GM12873 (cell line): Measurements from ENCODE around the gene ENKUR.

Source experiments
- TF ChIP-seq, protein P1 (sequence below): IDR thresholded peaks from 2 replicates; pipeline ENCODE4 v1.5.1; 2012; ENCODE audit warnings: low read depth, mild to moderate bottlenecking, moderate library complexity, low read length, control low read depth; ENCODE audit not compliant: insufficient read depth; ENCODE audit errors: missing control alignments

Gene ENKUR

GRCh38 chr10:25047088-25047487, 31.1 kb upstream of the ENKUR start:
- TF ChIP-seq, protein P1, sequence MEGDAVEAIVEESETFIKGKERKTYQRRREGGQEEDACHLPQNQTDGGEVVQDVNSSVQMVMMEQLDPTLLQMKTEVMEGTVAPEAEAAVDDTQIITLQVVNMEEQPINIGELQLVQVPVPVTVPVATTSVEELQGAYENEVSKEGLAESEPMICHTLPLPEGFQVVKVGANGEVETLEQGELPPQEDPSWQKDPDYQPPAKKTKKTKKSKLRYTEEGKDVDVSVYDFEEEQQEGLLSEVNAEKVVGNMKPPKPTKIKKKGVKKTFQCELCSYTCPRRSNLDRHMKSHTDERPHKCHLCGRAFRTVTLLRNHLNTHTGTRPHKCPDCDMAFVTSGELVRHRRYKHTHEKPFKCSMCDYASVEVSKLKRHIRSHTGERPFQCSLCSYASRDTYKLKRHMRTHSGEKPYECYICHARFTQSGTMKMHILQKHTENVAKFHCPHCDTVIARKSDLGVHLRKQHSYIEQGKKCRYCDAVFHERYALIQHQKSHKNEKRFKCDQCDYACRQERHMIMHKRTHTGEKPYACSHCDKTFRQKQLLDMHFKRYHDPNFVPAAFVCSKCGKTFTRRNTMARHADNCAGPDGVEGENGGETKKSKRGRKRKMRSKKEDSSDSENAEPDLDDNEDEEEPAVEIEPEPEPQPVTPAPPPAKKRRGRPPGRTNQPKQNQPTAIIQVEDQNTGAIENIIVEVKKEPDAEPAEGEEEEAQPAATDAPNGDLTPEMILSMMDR: no peak

DNA sequence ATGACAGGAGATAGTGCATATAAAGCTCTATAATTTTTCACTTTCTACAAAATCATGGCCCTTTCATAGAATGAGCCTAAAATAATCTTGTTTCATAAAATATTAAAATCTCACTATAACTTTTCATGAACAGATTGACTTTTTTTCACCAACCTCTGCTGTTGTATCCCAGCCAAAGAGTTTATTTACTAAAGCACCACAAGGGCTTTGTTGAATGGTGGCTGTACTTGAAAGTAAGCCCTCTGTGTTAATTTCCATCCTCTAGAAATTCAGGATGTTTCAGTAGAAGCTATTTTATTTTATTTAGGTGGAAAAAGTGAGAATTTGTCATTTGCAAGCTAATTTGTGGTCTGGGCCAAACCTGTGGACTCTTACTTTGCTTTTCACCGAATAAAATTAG, 30.7 kb upstream of the ENKUR start:
- TF ChIP-seq, protein P1: no peak

DNA sequence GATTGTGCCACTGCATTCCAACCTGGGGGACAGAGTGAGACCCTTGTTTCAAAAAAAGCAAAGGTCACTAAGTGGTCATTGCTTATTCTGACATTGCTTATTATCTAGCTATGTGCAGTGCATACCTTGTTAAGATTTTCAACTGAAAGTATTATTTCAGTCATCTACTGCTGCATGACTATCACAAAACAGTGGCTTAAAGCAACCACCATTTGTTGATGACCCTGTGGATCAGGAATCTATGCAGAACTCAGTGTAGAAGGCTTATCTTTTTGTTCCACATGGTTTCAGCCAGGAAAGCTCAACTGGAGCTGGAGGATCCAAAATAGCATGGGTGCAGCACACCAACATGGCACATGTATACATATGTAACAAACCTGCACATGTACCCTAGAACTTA, 23.6 kb upstream of the ENKUR start:
- TF ChIP-seq, protein P1: no peak

GRCh38 chr10:25038325-25038724, 22.4 kb upstream of the ENKUR start:
- TF ChIP-seq, protein P1: no peak

- TF ChIP-seq, protein P1: no peak
These were observed 20.4 kb upstream of the ENKUR start for GRCh38 chr10:25036381-25036780.

GRCh38 chr10:25029519-25029918, 13.6 kb upstream of the ENKUR start:
- TF ChIP-seq, protein P1: no peak

DNA sequence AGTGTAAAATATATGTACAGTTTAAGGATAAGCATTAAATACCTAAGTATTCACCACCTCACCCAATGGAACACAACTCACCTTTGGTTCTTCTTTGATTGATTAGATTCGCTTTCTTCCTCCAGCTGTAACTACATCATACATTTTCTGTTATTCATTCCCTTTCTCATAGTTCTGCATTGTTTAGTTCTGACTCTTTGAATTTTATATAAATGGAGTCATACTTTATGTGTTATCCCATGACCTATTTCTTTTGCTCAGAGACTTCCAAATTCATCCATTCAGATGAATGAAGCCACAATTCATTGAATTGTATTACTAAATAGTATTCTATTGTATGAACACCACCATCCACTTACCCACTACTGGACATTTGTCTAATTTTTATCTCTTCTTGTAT, 12.8 kb upstream of the ENKUR start:
- TF ChIP-seq, protein P1: no peak
